ENCODE measurements around the gene DNAH2. TPM values are rescaled to one million over a fixed set of nuclear protein-coding genes. Genes with fewer than 3 reads are reported as not detected.

Gene DNAH2
- total and polyA plus RNA-seq, 2 of the 4 experiments (the other 2 are of a cell fraction), result under 0.01 to 0.02 TPM

DNA sequence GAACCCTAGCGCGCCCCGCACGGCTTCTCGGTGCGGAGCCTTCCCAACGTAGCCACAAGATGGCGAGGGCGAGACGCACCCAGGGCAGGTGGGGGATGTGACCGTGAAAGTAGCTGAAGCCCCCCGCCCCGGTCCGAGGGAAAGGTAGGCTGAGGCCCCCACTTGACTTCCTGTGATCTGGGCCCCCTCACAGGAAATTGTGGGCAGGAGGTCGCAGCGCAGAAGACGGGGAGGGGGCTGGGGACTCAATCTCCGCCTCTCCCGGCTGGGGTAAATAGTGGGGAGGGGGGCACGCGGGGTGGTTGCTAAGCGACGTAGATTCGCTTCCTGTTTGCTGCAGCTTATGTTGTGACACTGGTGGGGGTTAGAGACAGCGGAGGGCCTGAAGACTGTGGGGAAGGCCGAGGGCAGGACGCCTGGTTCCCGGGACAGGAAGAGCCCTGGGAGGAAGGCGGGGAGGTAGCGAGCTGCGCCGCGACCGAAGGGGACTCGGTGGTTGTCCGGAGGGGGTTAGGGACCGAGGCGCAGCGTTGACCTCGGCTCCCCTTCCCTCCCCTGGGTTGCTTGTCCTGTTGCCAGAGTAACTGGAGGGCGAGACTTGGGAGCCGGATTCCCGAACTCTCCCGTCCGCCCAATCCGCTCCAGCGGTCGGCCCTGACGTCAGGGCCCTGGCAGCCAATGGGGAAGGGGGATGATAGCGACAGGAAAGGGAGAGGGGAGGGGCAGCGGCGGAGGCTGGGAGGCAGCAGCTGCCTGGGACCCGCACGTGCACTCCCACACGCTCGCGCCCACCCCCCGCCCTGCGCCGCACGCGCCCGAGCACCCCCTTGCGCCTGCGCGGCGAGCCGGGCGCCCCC lies 117.6 kb downstream of the DNAH2 start:
- Histone ChIP-seq H3K56ac (ENCODE audit: extremely low read depth, insufficient read depth, low read length) (no peak overlapping the region; the same call in 1 of the 2 replicates), H3K9me3 (ENCODE audit: control insufficient read depth, insufficient read depth, low read length) (no peaks in the 10 kb centered on the region), H2AK9ac (replicated peaks; ENCODE audit: low read depth, low read length, poor library complexity) (peak overlapping the region; percentile 95), H4K91ac (ENCODE audit: insufficient read depth, low read depth, low read length) (peak overlapping the region; percentile 16; the same call in 1 of the 2 replicates), H2BK5ac (ENCODE audit: low read depth, low read length, poor library complexity, severe bottlenecking) (peak overlapping the region; percentile 92), H2AFZ (replicated peaks; ENCODE audit: low read length, poor library complexity) (peak overlapping the region; percentile 98), H3K79me1 (ENCODE audit: low read depth in 1 of 2, low read length in 2 of 2) (peaks cover 7 to 41% of the 10 kb centered on the region in 2 experiments; a peak in 3 of 4 replicates), H4K20me1 (ENCODE audit: insufficient read depth, low read length) (peaks cover 22% of the 10 kb centered on the region), H3K23ac (ENCODE audit: low read depth, low read length) (peak overlapping the region; percentile 57; the same call in 1 of the 2 replicates), H2AK5ac (ENCODE audit: low read depth, low read length) (peak overlapping the region; percentile 81), H4K5ac (ENCODE audit: low read depth, low read length) (no peak overlapping the region), H3K27ac (ENCODE audit: insufficient read depth, low read length) (peak overlapping the region; percentile 89), H3K36me3 (ENCODE audit: control insufficient read depth, insufficient read depth, low read length) (peaks cover 3% of the 10 kb centered on the region; the same call in 1 of the 2 replicates), H3K27me3 (ENCODE audit: control insufficient read depth, insufficient read depth, low read length) (peaks cover 4% of the 10 kb centered on the region), H3K4ac (ENCODE audit: low read depth, low read length) (peak overlapping the region; percentile 64), H3K4me1 (ENCODE audit: control insufficient read depth, insufficient read depth, low read length) (peaks cover 15% of the 10 kb centered on the region), H3K18ac (ENCODE audit: low read depth, low read length) (peak overlapping the region; percentile 14; the same call in 1 of the 2 replicates), H3K9me1 (ENCODE audit: insufficient read depth, low read length) (peaks cover 9% of the 10 kb centered on the region; the same call in 1 of the 2 replicates), H3K4me3 (ENCODE audit: insufficient read depth, low read depth, low read length) (peak overlapping the region; percentile 64), H2BK120ac (ENCODE audit: low read depth, low read length) (no peak overlapping the region; the same call in 1 of the 2 replicates), H3K4me2 (ENCODE audit: low read depth, low read length) (peak overlapping the region; percentile 91), H2BK15ac (ENCODE audit: low read depth, low read length) (peak overlapping the region; percentile 50; the same call in 1 of the 3 replicates), H2BK20ac (ENCODE audit: low read depth, low read length) (no peak overlapping the region), H3K14ac (replicated peaks; ENCODE audit: low read depth, low read length) (peak overlapping the region; percentile 58; the same call in 1 of the 2 replicates), H4K8ac (ENCODE audit: low read depth in 2 of 2, low read length in 2 of 2) (peak overlapping the region in 1 of 2 experiments; percentile 77; a peak in 2 of 4 replicates), H3K9ac (ENCODE audit: low read depth, low read length) (peak overlapping the region; percentile 90)
- in situ Hi-C loops (cut with MboI; ENCODE audit: low sequenced_read_pairs), result no loop called here
- dilution Hi-C loops (cut with HindIII; ENCODE audit: low sequenced_read_pairs, unreplicated experiment), result no loop called here
- peak; percentile 63 for ATAC-seq (ENCODE audit: low read depth)
- CTCF ChIA-PET, result interaction anchor here (0.5 to 0.8 kb wide), 5 partner anchors 10 to 343 kb away, joined by 3 to 4 read pairs (median 4); partner anchors contain the start of gene NAA38
- peak; percentile 99 for DNase-seq
- intact Hi-C loops (cut with micrococcal nuclease), result loop anchor here (1.0 to 5.0 kb wide), 2 partner anchors 16 to 483 kb away; partner anchors contain the start of gene KCTD11
- POLR2A ChIA-PET (ENCODE audit: unreplicated experiment), result interaction anchor here (0.7 to 1.0 kb wide), 2 partner anchors 22 to 140 kb away, joined by 3 to 11 read pairs; partner anchors contain the start of gene NAA38
- 0% methylated on average over 3 of the region's 69 CpGs; no CpG with 5 or more reads in 1 of the 2 experiments for WGBS, 2 experiments (ENCODE audit: extremely low coverage in 2 of 2, insufficient read length in 1 of 2)
- BruUV-seq (replicated peaks), result no TSS peak
- TF ChIP-seq POLR2A (IDR thresholded peaks at IDR 0.05; ENCODE audit: low read depth, low read length), result peak; percentile 79
- TF ChIP-seq FOS (IDR thresholded peaks at IDR 0.05; ENCODE audit: low read depth, low read length), result no peak
- peak; percentile 96 for TF ChIP-seq MAZ (IDR thresholded peaks at IDR 0.05; ENCODE audit: borderline replicate concordance, low read depth, low read length)
- TF ChIP-seq SMC3 (IDR thresholded peaks at IDR 0.05; ENCODE audit: low read depth, low read length), result peak; percentile 66
- peak; percentile 27; the same call in 1 of the 2 replicates for TF ChIP-seq CEBPB (IDR thresholded peaks at IDR 0.05; ENCODE audit: low read depth, low read length)
- TF ChIP-seq, protein P1, sequence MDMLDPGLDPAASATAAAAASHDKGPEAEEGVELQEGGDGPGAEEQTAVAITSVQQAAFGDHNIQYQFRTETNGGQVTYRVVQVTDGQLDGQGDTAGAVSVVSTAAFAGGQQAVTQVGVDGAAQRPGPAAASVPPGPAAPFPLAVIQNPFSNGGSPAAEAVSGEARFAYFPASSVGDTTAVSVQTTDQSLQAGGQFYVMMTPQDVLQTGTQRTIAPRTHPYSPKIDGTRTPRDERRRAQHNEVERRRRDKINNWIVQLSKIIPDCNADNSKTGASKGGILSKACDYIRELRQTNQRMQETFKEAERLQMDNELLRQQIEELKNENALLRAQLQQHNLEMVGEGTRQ (IDR thresholded peaks at IDR 0.05; ENCODE audit: low read depth, low read length), result peak; percentile 71
- TF ChIP-seq RFX5 (IDR thresholded peaks at IDR 0.05; ENCODE audit: low read depth, low read length), result peak; percentile 60; the same call in 1 of the 2 replicates
- TF ChIP-seq RAD21 (IDR thresholded peaks at IDR 0.05; ENCODE audit: low read length), result peak; percentile 76
- no peak for TF ChIP-seq RCOR1 (IDR thresholded peaks at IDR 0.05; ENCODE audit: insufficient replicate concordance, low read length)
- peak; percentile 72; the same call in 1 of the 2 replicates for TF ChIP-seq CHD1 (IDR thresholded peaks at IDR 0.05; ENCODE audit: low read depth, low read length)
- peak; percentile 79; the same call in 1 of the 2 replicates for TF ChIP-seq MXI1 (IDR thresholded peaks at IDR 0.05; ENCODE audit: borderline replicate concordance, low read depth, low read length)
- no peak for TF ChIP-seq ELK1 (IDR thresholded peaks at IDR 0.05; ENCODE audit: borderline replicate concordance, low read depth, low read length)
- TF ChIP-seq MAFK (IDR thresholded peaks at IDR 0.05; ENCODE audit: low read depth, low read length), result no peak
